ENCODE results near the gene LPP. TPM values are rescaled to one million over a fixed set of nuclear protein-coding genes. Genes with fewer than 3 reads are reported as not detected.

Gene LPP
- total RNA-seq, 2 experiments from 2014 or later: 27.5 to 31.8 TPM

- peaks cover 33% of the 10 kb centered on the region for H3K4me1 Mint-ChIP-seq (ENCODE audit: low read depth)
- no peaks in the 10 kb centered on the region for H3K9me3 Mint-ChIP-seq
- no peak overlapping the region for H3K4me3 Mint-ChIP-seq
- H3K27me3 Mint-ChIP-seq (ENCODE audit: low read depth): no peaks in the 10 kb centered on the region
- H3K27ac Mint-ChIP-seq: no peak overlapping the region
- intact Hi-C loops (cut with micrococcal nuclease): no loop called here
- H3K36me3 Mint-ChIP-seq (ENCODE audit: low read depth): peaks cover 1% of the 10 kb centered on the region
- CTCF ChIA-PET: interaction anchor here (0.7 kb wide), 1 partner anchor 163 kb away, joined by 4 read pairs; no protein-coding TSS in a partner anchor
- no peak for DNase-seq
Observed at GRCh38 chr3:188217726-188218125, 63.8 kb downstream of the LPP start.

GRCh38 chr3:188218603-188219002 is 64.6 kb downstream of the LPP start:
- no peaks in the 10 kb centered on the region for H3K27me3 Mint-ChIP-seq (ENCODE audit: low read depth)
- peaks cover 30% of the 10 kb centered on the region for H3K4me1 Mint-ChIP-seq (ENCODE audit: low read depth)
- CTCF ChIA-PET: no interaction called here
- intact Hi-C loops (cut with micrococcal nuclease): no loop called here
- H3K27ac Mint-ChIP-seq: no peak overlapping the region
- no peaks in the 10 kb centered on the region for H3K9me3 Mint-ChIP-seq
- no peak for DNase-seq
- no peak overlapping the region for H3K4me3 Mint-ChIP-seq
- H3K36me3 Mint-ChIP-seq (ENCODE audit: low read depth): peaks cover 1% of the 10 kb centered on the region

GRCh38 chr3:188219147-188219546 is 65.2 kb downstream of the LPP start:
- no peak overlapping the region for H3K27ac Mint-ChIP-seq
- intact Hi-C loops (cut with micrococcal nuclease): no loop called here
- no peak for DNase-seq
- H3K4me3 Mint-ChIP-seq: no peak overlapping the region
- H3K9me3 Mint-ChIP-seq: no peaks in the 10 kb centered on the region
- CTCF ChIA-PET: no interaction called here
- peaks cover 1% of the 10 kb centered on the region for H3K36me3 Mint-ChIP-seq (ENCODE audit: low read depth)
- no peaks in the 10 kb centered on the region for H3K27me3 Mint-ChIP-seq (ENCODE audit: low read depth)
- H3K4me1 Mint-ChIP-seq (ENCODE audit: low read depth): peaks cover 25% of the 10 kb centered on the region

- CTCF ChIA-PET: no interaction called here
- DNase-seq: no peak
- Mint-ChIP-seq H3K4me3 (no peak overlapping the region), H3K27me3 (ENCODE audit: low read depth) (no peaks in the 10 kb centered on the region), H3K36me3 (ENCODE audit: low read depth) (peaks cover 4% of the 10 kb centered on the region), H3K27ac (no peak overlapping the region), H3K4me1 (ENCODE audit: low read depth) (peaks cover 21% of the 10 kb centered on the region), H3K9me3 (no peaks in the 10 kb centered on the region)
- intact Hi-C loops (cut with micrococcal nuclease): no loop called here
Observed at GRCh38 chr3:188220097-188220788, 66.3 kb downstream of the LPP start.

- no peaks in the 10 kb centered on the region for H3K27me3 Mint-ChIP-seq (ENCODE audit: low read depth)
- no peaks in the 10 kb centered on the region for H3K9me3 Mint-ChIP-seq
- H3K4me1 Mint-ChIP-seq (ENCODE audit: low read depth): peaks cover 16% of the 10 kb centered on the region
- intact Hi-C loops (cut with micrococcal nuclease): no loop called here
- no peak overlapping the region for H3K4me3 Mint-ChIP-seq
- DNase-seq: no peak
- CTCF ChIA-PET: no interaction called here
- peaks cover 4% of the 10 kb centered on the region for H3K36me3 Mint-ChIP-seq (ENCODE audit: low read depth)
- H3K27ac Mint-ChIP-seq: no peak overlapping the region
Observed at GRCh38 chr3:188220988-188221818, 67.2 kb downstream of the LPP start.

- CTCF ChIA-PET: no interaction called here
- no peaks in the 10 kb centered on the region for H3K27me3 Mint-ChIP-seq (ENCODE audit: low read depth)
- H3K4me1 Mint-ChIP-seq (ENCODE audit: low read depth): peaks cover 7% of the 10 kb centered on the region
- no peak overlapping the region for H3K27ac Mint-ChIP-seq
- no peak for DNase-seq
- no peaks in the 10 kb centered on the region for H3K9me3 Mint-ChIP-seq
- intact Hi-C loops (cut with micrococcal nuclease): no loop called here
- peaks cover 5% of the 10 kb centered on the region for H3K36me3 Mint-ChIP-seq (ENCODE audit: low read depth)
- no peak overlapping the region for H3K4me3 Mint-ChIP-seq
Observed at GRCh38 chr3:188223936-188224335, 70.0 kb downstream of the LPP start.

GRCh38 chr3:188227442-188227841 is 73.5 kb downstream of the LPP start:
- DNase-seq: no peak
- Mint-ChIP-seq H3K9me3 (no peaks in the 10 kb centered on the region), H3K4me1 (ENCODE audit: low read depth) (peaks cover 7% of the 10 kb centered on the region), H3K36me3 (ENCODE audit: low read depth) (peaks cover 7% of the 10 kb centered on the region), H3K27ac (no peak overlapping the region), H3K4me3 (no peak overlapping the region), H3K27me3 (ENCODE audit: low read depth) (no peaks in the 10 kb centered on the region)
- CTCF ChIA-PET: interaction anchor here (0.5 to 0.6 kb wide), 2 partner anchors 91 to 438 kb away, joined by 3 read pairs; no protein-coding TSS in a partner anchor
- intact Hi-C loops (cut with micrococcal nuclease): no loop called here

GRCh38 chr3:188229177-188229576 is 75.2 kb downstream of the LPP start:
- Mint-ChIP-seq H3K4me1 (ENCODE audit: low read depth) (peaks cover 7% of the 10 kb centered on the region), H3K36me3 (ENCODE audit: low read depth) (peaks cover 7% of the 10 kb centered on the region), H3K4me3 (no peak overlapping the region), H3K27ac (no peak overlapping the region), H3K9me3 (no peaks in the 10 kb centered on the region), H3K27me3 (ENCODE audit: low read depth) (no peaks in the 10 kb centered on the region)
- intact Hi-C loops (cut with micrococcal nuclease): no loop called here
- DNase-seq: no peak
- CTCF ChIA-PET: interaction anchor here (0.7 kb wide), 1 partner anchor 518 kb away, joined by 3 read pairs; no protein-coding TSS in a partner anchor

- CTCF ChIA-PET: interaction anchor here (0.7 kb wide), 1 partner anchor 518 kb away, joined by 3 read pairs; no protein-coding TSS in a partner anchor
- H3K4me3 Mint-ChIP-seq: no peak overlapping the region
Observed at GRCh38 chr3:188229726-188230125, 75.8 kb downstream of the LPP start.

GRCh38 chr3:188230962-188231361 is 77.0 kb downstream of the LPP start:
- Mint-ChIP-seq H3K9me3 (no peaks in the 10 kb centered on the region), H3K4me3 (no peak overlapping the region), H3K27ac (no peak overlapping the region), H3K4me1 (ENCODE audit: low read depth) (peaks cover 4% of the 10 kb centered on the region), H3K27me3 (ENCODE audit: low read depth) (no peaks in the 10 kb centered on the region), H3K36me3 (ENCODE audit: low read depth) (peaks cover 8% of the 10 kb centered on the region)
- CTCF ChIA-PET: no interaction called here
- DNase-seq: no peak
- intact Hi-C loops (cut with micrococcal nuclease): no loop called here

More at GRCh38 chr3:188229726-188230125, 75.8 kb downstream of the LPP start:
- Mint-ChIP-seq H3K4me1 (ENCODE audit: low read depth) (peaks cover 4% of the 10 kb centered on the region), H3K36me3 (ENCODE audit: low read depth) (peaks cover 4% of the 10 kb centered on the region), H3K9me3 (no peaks in the 10 kb centered on the region), H3K27me3 (ENCODE audit: low read depth) (no peaks in the 10 kb centered on the region), H3K27ac (no peak overlapping the region)
- DNase-seq: no peak
- intact Hi-C loops (cut with micrococcal nuclease): no loop called here

GRCh38 chr3:188231456-188231855 is 77.5 kb downstream of the LPP start:
- H3K27ac Mint-ChIP-seq: no peak overlapping the region
- CTCF ChIA-PET: no interaction called here

GRCh38 chr3:188232656-188233055 is 78.7 kb downstream of the LPP start:
- H3K27me3 Mint-ChIP-seq (ENCODE audit: low read depth): no peaks in the 10 kb centered on the region
- CTCF ChIA-PET: no interaction called here

More at GRCh38 chr3:188231456-188231855, 77.5 kb downstream of the LPP start:
- Mint-ChIP-seq H3K4me3 (no peak overlapping the region), H3K4me1 (ENCODE audit: low read depth) (peaks cover 4% of the 10 kb centered on the region), H3K9me3 (no peaks in the 10 kb centered on the region), H3K27me3 (ENCODE audit: low read depth) (no peaks in the 10 kb centered on the region), H3K36me3 (ENCODE audit: low read depth) (peaks cover 6% of the 10 kb centered on the region)
- intact Hi-C loops (cut with micrococcal nuclease): no loop called here
- no peak for DNase-seq

More at GRCh38 chr3:188232656-188233055, 78.7 kb downstream of the LPP start:
- peaks cover 3% of the 10 kb centered on the region for H3K4me1 Mint-ChIP-seq (ENCODE audit: low read depth)
- no peak for DNase-seq
- no peak overlapping the region for H3K4me3 Mint-ChIP-seq
- intact Hi-C loops (cut with micrococcal nuclease): no loop called here
- no peak overlapping the region for H3K27ac Mint-ChIP-seq
- H3K36me3 Mint-ChIP-seq (ENCODE audit: low read depth): peaks cover 9% of the 10 kb centered on the region
- H3K9me3 Mint-ChIP-seq: no peaks in the 10 kb centered on the region

Measured in activated naive CD4-positive, alpha-beta T cell treated with anti-CD3 and anti-CD28 coated beads for 36 hours (primary cell).